ENCODE measurements around the gene NT5DC4.

DNA sequence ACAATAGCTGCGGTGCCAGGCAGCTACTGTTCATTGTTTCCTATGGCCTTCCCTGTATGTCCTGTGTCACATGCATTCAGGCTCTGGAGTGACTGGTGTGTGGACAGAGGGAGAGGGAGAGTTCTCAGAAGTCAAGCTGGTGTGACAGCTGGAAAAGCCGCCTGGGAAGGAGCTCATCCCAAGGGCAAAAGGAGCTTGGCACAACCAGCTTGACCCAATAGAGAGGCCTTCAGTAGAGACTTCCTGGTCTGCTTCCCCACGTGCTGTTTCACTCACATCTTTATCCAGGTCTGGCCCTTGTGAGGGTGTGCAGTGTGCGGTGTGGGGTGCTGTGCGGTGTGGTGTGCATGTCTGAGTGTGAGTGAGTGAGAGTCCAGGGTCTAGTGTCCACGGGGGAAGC is 11.1 kb upstream of the NT5DC4 start:
- TF ChIP-seq, protein P1, sequence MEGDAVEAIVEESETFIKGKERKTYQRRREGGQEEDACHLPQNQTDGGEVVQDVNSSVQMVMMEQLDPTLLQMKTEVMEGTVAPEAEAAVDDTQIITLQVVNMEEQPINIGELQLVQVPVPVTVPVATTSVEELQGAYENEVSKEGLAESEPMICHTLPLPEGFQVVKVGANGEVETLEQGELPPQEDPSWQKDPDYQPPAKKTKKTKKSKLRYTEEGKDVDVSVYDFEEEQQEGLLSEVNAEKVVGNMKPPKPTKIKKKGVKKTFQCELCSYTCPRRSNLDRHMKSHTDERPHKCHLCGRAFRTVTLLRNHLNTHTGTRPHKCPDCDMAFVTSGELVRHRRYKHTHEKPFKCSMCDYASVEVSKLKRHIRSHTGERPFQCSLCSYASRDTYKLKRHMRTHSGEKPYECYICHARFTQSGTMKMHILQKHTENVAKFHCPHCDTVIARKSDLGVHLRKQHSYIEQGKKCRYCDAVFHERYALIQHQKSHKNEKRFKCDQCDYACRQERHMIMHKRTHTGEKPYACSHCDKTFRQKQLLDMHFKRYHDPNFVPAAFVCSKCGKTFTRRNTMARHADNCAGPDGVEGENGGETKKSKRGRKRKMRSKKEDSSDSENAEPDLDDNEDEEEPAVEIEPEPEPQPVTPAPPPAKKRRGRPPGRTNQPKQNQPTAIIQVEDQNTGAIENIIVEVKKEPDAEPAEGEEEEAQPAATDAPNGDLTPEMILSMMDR (IDR thresholded peaks at IDR 0.05; ENCODE audit: low read length) = no peak
- TF ChIP-seq EZH2 (optimal IDR thresholded peaks at IDR 0.05; ENCODE audit: low read depth, low read length) = no peak

All from MM.1S (cell line).